Measurements from ENCODE around the gene SEMA5A.

SEMA5A gene

DNA sequence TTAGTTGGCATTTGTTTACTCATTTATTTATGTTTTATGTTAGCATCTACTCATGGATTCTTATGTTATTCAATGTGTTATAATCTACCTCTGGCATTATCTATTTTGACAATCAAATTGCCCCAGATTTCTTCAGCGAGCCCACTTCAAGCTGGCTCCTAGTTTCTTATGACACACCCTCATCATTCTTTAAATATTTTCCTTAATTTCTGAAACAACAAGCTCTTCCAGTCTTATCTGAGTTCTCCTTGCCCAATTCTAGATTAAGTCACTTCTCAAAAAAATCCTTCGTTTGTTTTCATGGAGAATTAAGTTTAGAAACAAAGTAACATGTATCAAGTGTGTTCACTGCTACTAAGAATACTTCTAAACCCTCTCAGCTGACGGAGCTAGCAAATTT lies 229.8 kb downstream of the SEMA5A start:
- no peak for TF ChIP-seq SPI1 (IDR thresholded peaks at IDR 0.05; ENCODE audit: borderline replicate concordance, low read depth)
- TF ChIP-seq, protein P1, sequence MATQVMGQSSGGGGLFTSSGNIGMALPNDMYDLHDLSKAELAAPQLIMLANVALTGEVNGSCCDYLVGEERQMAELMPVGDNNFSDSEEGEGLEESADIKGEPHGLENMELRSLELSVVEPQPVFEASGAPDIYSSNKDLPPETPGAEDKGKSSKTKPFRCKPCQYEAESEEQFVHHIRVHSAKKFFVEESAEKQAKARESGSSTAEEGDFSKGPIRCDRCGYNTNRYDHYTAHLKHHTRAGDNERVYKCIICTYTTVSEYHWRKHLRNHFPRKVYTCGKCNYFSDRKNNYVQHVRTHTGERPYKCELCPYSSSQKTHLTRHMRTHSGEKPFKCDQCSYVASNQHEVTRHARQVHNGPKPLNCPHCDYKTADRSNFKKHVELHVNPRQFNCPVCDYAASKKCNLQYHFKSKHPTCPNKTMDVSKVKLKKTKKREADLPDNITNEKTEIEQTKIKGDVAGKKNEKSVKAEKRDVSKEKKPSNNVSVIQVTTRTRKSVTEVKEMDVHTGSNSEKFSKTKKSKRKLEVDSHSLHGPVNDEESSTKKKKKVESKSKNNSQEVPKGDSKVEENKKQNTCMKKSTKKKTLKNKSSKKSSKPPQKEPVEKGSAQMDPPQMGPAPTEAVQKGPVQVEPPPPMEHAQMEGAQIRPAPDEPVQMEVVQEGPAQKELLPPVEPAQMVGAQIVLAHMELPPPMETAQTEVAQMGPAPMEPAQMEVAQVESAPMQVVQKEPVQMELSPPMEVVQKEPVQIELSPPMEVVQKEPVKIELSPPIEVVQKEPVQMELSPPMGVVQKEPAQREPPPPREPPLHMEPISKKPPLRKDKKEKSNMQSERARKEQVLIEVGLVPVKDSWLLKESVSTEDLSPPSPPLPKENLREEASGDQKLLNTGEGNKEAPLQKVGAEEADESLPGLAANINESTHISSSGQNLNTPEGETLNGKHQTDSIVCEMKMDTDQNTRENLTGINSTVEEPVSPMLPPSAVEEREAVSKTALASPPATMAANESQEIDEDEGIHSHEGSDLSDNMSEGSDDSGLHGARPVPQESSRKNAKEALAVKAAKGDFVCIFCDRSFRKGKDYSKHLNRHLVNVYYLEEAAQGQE (IDR thresholded peaks at IDR 0.05; ENCODE audit: insufficient replicate concordance, low read depth): no peak
- TF ChIP-seq, protein P2, sequence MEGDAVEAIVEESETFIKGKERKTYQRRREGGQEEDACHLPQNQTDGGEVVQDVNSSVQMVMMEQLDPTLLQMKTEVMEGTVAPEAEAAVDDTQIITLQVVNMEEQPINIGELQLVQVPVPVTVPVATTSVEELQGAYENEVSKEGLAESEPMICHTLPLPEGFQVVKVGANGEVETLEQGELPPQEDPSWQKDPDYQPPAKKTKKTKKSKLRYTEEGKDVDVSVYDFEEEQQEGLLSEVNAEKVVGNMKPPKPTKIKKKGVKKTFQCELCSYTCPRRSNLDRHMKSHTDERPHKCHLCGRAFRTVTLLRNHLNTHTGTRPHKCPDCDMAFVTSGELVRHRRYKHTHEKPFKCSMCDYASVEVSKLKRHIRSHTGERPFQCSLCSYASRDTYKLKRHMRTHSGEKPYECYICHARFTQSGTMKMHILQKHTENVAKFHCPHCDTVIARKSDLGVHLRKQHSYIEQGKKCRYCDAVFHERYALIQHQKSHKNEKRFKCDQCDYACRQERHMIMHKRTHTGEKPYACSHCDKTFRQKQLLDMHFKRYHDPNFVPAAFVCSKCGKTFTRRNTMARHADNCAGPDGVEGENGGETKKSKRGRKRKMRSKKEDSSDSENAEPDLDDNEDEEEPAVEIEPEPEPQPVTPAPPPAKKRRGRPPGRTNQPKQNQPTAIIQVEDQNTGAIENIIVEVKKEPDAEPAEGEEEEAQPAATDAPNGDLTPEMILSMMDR (IDR thresholded peaks at IDR 0.05; ENCODE audit: insufficient read depth, low read length): no peak
- TF ChIP-seq GABPA (IDR thresholded peaks at IDR 0.05; ENCODE audit: low read depth): no peak
- TF ChIP-seq POLR2AphosphoS5 (IDR thresholded peaks at IDR 0.05; ENCODE audit: low read depth): no peak
- no peak overlapping the region for H3K27ac ChIP-seq (replicated peaks)
- H3K4me3 ChIP-seq (replicated peaks; ENCODE audit: insufficient read depth, low read length): no peak overlapping the region
- no peaks in the 10 kb centered on the region for H3K27me3 ChIP-seq (ENCODE audit: insufficient read depth, poor library complexity, severe bottlenecking)
- DNase-seq (ENCODE audit: low read depth in 1 of 2, low spot score in 1 of 2): no peak

DNA sequence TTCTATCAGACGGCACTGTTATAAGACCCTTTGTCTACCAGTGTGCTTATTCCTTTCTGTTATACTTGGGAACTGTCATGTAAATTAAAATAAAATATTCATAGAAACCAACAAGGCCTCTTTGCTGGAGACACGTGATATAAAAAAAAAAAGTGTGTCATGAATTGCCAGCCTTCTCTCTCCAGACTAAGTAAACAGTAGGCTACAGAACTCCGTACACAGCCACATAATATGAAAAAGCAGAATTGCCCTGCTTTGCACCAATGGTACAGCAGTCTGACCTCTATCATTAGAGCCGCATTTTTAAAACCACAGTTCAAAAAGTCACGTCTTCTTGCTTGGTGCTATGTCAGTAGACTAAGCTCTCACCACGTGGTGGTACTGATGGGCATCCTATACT lies 231.3 kb downstream of the SEMA5A start:
- no peak for TF ChIP-seq GABPA (IDR thresholded peaks at IDR 0.05; ENCODE audit: low read depth)
- TF ChIP-seq, protein P1 (IDR thresholded peaks at IDR 0.05; ENCODE audit: insufficient replicate concordance, low read depth): no peak
- no peak for TF ChIP-seq POLR2AphosphoS5 (IDR thresholded peaks at IDR 0.05; ENCODE audit: low read depth)
- TF ChIP-seq SPI1 (IDR thresholded peaks at IDR 0.05; ENCODE audit: borderline replicate concordance, low read depth): no peak
- TF ChIP-seq, protein P2 (IDR thresholded peaks at IDR 0.05; ENCODE audit: insufficient read depth, low read length): no peak
- H3K27ac ChIP-seq (replicated peaks): no peak overlapping the region
- H3K27me3 ChIP-seq (ENCODE audit: insufficient read depth, poor library complexity, severe bottlenecking): no peaks in the 10 kb centered on the region
- no peak overlapping the region for H3K4me3 ChIP-seq (replicated peaks; ENCODE audit: insufficient read depth, low read length)
- DNase-seq (ENCODE audit: low read depth in 1 of 2, low spot score in 1 of 2): no peak

DNA sequence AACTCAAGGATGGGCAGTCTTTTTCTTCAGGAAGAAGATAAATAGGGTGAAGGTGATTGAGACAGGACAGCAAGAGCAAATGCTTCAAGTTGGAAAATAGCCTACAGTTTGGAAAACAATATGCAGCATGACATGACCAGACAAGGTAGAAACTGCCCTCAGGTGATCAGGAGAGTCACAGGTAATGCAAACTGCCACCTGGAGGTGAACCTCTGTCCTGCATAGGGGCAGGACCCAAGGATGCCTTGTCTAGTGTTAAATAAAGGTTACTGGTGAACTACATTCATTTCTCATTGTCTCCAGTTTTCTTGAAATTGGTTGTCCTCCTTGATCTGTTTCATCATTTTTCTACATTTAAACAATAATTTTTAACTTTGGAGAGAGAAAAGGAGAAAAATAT lies 232.1 kb downstream of the SEMA5A start:
- DNase-seq (ENCODE audit: low read depth in 1 of 2, low spot score in 1 of 2): no peak
- H3K27ac ChIP-seq (replicated peaks): no peak overlapping the region
- H3K4me3 ChIP-seq (replicated peaks; ENCODE audit: insufficient read depth, low read length): no peak overlapping the region
- H3K27me3 ChIP-seq (ENCODE audit: insufficient read depth, poor library complexity, severe bottlenecking): no peaks in the 10 kb centered on the region
- TF ChIP-seq GABPA (IDR thresholded peaks at IDR 0.05; ENCODE audit: low read depth) (no peak), POLR2AphosphoS5 (IDR thresholded peaks at IDR 0.05; ENCODE audit: low read depth) (no peak), SPI1 (IDR thresholded peaks at IDR 0.05; ENCODE audit: borderline replicate concordance, low read depth) (no peak)
- TF ChIP-seq, protein P1 (IDR thresholded peaks at IDR 0.05; ENCODE audit: insufficient replicate concordance, low read depth): no peak
- TF ChIP-seq, protein P2 (IDR thresholded peaks at IDR 0.05; ENCODE audit: insufficient read depth, low read length): no peak
